D721Med (cell line): ENCODE data around the gene DYRK1A.

Source experiments
- DNase-seq: peaks from one replicate; pipeline ENCODE4 v3.0.0; 2011; ENCODE audit warnings: low spot score; ENCODE audit not compliant: insufficient read length
- FAIRE-seq: peaks from 2 replicates; lab custom pipeline; 2011; peaks lifted over from hg19 to GRCh38; lab: Jason Lieb, UNC
- CTCF ChIP-seq: IDR thresholded peaks from 2 replicates; pipeline ENCODE4 v1.5.1; 2012; ENCODE audit warnings: mild to moderate bottlenecking, control low read depth; ENCODE audit not compliant: insufficient read depth; ENCODE audit errors: missing control alignments

DYRK1A gene

GRCh38 chr21:37474342-37474741, 107.8 kb downstream of the DYRK1A start:
- FAIRE-seq: no peak
- TF ChIP-seq CTCF: no peak
- DNase-seq: no peak

GRCh38 chr21:37475186-37475868, 108.8 kb downstream of the DYRK1A start:
- no peak for TF ChIP-seq CTCF
- no peak for FAIRE-seq
- no peak for DNase-seq

GRCh38 chr21:37478794-37479193, 112.2 kb downstream of the DYRK1A start:
- DNase-seq (no peak), FAIRE-seq (no peak)
- no peak for TF ChIP-seq CTCF

GRCh38 chr21:37483776-37484175, 117.2 kb downstream of the DYRK1A start:
- FAIRE-seq (no peak), DNase-seq (no peak)
- no peak for TF ChIP-seq CTCF

- DNase-seq (no peak), FAIRE-seq (no peak)
- no peak for TF ChIP-seq CTCF
Measured at GRCh38 chr21:37484535-37485474, 118.2 kb downstream of the DYRK1A start.

GRCh38 chr21:37489553-37489952, 123.0 kb downstream of the DYRK1A start:
- DNase-seq: no peak
- TF ChIP-seq CTCF: no peak
- FAIRE-seq: no peak
